Activated CD4-positive, alpha-beta T cell treated with anti-CD3 and anti-CD28 coated beads, Interleukin-2, Interleukin-6, amounts not matched to agents 100 ng/mL and 50 ng/mL, durations not matched to agents 16 hours and 8 hours (primary cell): ENCODE measurements around the gene ACER3.
"Not testable (repeated sequence)": the region's sequence is repeated elsewhere in the genome, so short reads cannot be mapped to it uniquely, and the experiment has no call there.

Experiments used
- DNase-seq: peaks from one replicate; pipeline ENCODE4 v3.0.0-alpha.2; 2020

ACER3 gene

DNA sequence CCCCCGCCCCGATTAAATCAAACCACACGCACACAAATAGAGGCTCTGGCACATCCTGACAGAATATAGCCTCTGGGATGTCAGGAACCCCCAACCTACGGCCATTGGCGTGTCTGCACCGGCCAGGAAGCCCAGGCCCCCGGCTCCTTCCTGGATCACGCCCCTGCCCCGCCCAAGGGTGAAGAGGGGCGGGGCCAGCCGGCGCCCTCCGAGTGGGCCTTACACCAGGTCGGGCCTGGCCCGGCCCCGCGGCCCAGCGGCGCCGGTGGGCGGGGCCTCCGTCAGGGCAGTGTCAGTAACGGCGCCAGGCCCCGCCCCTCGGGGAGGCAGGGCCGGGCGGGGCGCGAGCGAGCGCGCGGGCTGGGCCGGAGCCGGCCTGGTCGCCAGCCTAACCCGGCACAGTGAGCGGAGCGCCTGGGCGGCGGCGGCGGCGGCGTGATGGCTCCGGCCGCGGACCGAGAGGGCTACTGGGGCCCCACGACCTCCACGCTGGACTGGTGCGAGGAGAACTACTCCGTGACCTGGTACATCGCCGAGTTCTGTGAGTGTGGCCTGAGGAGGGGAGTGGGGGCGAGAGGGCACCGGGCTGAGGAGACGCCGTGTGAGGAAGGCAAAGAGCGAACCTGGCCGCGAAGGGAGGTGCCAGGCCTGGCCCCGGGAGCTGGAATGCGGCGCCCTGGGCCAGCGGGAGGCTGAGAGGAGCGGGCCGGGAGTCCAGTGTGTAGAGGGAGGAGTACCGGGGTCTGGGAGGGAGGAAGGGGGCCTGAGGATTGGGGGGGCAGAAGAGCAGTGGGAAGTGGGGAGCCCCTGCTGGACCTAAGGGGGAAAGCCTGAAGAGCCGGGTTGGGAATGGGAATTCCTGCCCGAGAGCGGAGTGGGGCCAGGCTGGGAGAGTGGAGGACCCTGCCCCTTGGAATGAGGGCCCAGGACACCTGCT, at the start of gene ACER3:
Gene ACER3 (plus strand): TSS at position 380 of the 937 bp plus-strand sequence. CDS start 59 bp downstream, at position 439.
- DNase-seq, result peak; percentile 97

DNA sequence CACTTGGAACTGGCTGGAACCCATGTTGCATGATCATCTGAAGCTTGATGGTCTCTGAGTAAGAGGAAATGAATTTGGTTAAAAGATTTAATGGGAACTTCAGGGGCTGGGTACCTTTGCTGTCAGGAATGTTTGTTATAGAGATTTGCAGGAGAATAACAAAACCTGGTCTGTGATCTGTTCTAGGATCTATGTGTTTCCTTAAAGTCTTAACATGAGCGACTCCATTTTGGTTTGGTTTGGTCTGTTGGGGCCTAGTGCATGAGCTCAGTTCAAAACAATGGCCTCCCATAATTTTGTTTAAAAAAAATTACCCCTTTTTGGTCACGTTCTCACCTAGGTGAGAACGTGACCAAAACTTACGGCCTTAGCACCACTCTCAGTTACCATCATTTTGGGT, 49.5 kb upstream of the ACER3 start:
- DNase-seq, result no peak

DNA sequence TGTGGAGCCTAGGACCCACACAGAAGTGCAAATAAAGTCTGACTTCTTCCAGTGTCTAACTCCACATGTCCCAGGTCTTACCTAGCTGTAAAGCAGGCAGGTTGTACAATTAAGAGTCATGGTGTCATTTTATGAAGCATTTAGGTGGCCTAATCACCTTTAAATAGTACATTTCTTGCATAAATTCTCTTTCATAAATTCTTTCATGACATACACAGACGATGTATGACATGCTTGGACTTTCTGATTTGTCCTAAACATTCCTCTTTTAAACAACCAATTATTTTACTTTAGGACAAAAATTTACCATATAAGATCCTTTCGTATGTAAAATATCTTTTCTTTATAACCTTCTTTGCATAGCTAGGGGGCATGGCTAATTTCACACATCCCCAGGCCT, 46.3 kb upstream of the ACER3 start:
- DNase-seq, result no peak

DNA sequence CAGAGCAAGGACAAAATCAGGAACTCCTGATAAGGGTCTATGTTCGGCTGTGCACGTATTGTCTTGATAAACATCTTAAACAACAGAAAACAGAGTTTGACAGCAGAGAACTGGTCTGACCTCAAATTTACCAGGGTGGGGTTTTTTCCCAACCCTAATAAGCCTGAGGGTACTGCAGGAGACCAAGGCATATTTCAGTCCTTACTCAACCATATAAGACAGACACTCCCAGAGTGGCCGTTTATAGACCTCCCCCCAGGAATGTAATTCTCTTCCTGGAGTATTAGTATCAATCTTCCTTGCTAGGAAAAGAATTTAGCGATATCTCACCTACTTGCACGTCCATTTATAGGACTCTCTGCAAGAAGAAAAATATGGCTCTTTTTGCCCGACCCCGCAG, 45.0 kb upstream of the ACER3 start:
- DNase-seq, result not testable (repeated sequence)

DNA sequence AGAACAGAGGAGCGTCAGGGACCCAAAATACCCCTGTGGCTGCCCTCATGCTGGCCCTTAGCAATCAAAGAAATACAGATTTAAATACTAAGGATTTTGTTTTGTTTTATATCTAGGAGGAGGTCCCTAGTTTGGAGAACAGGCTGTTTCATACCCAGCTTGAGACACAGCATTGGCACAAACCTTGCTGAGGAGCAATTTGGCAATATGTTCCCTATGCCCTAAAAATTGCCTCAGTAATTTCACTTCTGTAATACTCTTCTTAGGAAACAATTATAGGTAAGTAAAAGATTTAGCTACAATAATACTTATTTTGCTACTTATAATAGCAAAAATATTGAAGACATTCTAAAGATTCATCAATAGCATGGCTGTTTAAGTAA, 40.5 kb upstream of the ACER3 start:
- DNase-seq, result no peak

DNA sequence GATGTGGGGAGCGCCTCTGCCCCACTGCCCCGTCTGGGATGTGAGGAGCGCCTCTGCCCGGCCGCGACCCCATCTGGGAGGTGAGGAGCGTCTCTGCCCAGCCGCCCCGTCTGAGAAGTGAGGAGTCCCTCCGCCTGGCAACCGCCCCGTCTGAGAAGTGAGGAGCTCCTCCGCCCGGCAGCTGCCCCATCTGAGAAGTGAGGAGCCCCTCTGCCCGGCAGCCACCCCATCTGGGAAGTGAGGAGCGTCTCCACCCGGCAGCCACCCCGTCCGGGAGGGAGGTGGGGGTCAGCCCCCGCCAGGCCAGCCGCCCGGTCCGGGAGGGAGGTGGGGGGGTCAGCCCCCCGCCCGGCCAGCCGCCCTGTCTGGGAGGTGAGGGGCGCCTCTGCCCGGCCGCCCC, 39.3 kb upstream of the ACER3 start:
- not testable (repeated sequence) for DNase-seq

DNA sequence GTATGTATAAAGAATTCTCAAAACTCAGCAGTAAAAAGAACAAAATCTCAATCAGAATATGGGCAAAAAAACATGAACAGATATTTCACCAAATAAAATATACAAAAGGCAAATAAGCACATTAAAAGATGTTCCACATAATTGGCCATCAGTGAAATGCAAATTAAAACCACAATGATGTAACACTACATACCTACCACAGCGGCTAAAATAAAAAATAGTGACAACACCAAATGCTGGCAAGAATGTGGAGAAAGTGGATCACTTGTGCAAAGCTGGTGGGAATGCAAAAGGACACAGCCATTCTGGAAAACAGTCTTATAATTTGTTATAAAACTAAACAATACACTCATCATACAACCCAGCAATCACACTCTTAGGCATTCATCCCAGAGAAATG, 38.3 kb upstream of the ACER3 start:
- DNase-seq, result no peak

DNA sequence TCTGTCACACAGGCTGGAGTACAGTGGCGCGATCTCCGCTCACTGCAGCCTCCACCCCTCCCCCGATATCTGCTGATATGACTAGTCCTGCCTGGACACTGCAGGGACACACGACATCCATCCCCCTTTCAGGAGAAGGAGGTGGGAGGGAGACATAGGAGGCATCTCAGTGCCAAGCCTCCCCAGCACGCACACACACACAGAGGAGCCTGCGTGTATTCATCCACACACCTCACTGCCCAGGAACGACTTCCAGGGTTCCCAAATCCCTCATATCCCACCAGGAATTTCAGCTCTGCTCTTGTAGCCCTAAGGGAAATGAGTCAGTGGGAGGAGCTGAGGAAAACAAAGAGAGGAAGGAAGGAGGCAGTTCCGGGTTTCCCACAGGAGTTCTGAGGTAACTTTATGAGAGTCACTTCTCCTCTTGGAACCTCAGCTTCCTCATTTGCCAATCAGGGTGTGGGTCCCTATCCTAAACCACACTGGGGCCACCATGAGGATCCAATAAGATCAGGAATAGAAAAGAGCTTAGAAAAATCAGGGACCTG, 37.2 kb upstream of the ACER3 start:
- no peak for DNase-seq

DNA sequence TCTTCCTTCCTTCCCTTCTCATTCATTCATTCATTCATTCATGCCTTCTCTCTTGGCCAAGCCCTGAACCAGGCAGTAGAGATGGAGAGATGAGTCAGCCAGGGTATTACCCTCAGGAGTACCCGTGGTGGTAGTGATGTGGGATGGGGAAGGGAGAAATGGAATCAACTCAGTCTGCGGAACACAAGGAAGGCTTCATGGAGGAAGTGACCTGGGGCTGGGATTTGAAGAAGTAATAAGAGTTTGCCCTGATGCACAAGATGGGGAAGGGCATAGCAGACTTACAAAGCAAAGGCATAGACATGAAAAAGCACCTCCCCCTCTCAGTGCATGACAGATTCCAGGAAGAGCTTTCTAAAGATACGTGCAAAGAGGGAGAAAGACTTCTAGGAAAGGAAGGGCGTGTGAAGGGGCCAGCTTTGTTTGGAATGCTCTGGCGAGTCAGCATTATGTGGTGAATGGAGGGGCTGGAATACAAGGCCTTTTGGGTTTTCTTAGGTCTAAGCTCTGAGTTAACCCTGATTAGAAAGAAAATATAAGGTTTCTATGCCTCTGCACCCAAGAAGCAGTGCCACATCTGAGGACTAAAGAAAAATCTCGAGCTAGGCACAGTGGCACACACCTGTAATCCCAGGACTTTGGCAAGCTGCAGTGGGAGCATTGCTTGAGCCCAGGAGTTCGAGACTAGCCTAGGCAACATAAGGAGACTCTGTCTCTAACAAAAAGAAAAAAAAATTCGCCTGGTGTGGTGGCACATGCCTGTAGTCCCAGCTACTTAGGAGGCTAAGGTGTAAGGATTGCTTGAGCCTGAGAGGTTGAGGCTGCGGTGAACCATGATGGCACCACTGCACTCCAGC, 36.4 kb upstream of the ACER3 start:
- peak; percentile 14 for DNase-seq

DNA sequence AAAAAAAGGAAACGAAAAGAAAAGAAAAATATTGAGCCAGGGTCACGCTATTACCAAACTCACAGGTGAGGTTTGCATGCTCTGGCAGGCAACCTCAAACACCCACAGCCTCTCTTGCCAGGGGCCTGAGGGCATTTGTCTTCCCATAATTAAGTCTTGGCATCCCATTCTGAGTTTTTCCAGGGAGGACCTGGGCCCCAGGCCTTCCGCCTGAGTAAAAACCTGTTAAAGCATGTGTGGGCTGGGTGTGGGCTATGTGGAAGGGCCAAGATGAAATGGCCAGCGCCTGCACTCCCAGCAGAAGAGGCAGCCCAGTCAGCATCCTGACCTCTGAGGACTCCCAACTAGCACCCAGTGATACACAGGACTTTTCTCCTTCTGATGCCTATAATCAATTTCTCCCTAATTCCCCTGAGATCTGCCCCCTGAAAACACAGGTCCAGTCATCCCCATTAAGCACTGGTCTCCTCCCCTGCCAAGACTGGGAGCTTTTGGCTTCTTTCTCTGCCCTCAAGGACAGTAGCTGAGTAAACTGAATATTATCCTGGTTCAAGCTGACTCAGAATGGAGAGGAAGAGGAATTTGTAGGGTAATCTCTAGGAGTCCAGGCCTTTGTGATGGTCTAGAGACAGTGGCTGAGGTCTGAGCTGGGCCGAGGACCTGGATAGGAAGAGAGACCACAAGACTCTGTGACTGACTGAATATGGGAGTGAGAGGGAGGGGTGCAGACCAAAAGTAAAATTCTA, 35.6 kb upstream of the ACER3 start:
- no peak for DNase-seq

DNA sequence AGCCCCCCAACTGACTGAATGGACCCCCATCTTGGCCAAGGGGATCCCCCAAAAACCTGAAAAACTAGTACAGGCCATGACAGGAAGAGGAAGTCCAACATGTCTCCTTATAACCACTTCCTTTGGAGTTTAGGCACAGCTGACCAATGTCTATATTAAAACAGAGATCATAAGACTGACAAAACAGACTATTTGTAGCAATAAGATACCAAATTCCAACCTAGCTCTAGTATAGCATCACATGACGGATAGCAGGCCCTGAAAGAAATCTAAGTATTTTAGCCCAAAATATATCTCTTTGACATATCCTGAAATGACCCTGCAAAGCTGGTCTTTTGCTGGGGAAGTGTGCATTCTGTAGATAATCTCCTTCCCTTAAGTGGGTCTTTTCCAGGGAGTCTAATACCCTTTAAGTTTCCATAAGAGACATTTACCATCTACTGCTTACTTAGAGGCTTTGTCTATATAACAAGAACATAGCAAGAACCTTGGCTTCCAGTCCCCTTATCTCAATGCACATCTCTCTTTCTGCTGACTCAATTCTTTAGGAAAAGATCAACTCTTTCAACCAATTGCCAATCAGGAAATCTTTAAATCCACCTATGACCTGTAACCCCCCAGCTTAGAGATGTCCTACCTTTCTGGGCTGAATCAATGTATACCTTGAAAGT, 34.9 kb upstream of the ACER3 start:
- no peak for DNase-seq

DNA sequence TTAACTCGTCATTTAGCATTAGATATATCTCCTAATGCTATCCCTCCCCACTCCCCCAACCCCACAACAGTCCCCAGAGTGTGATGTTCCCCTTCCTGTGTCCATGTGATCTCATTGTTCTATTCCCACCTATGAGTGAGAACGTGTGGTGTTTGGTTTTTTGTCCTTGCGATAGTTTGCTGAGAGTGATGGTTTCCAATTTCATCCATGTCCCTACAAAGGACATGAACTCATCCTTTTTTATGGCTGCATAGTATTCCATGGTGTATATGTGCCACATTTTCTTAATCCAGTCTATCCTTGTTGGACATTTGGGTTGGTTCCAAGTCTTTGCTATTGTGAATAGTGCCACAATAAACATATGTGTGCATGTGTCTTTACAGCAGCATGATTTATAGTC, 34.2 kb upstream of the ACER3 start:
- not testable (repeated sequence) for DNase-seq

DNA sequence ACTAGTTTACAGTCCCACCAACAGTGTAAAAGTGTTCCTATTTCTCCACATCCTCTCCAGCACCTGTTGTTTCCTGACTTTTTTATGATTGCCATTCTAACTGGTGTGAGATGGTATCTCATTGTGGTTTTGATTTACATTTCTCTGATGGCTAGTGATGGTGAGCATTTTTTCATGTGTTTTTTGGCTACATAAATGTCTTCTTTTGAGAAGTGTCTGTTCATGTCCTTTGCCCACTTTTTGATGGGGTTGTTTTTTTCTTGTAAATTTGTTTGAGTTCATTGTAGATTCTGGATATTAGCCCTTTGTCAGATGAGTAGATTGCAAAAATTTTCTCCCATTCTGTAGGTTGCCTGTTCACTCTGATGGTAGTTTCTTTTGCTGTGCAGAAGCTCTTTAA, 33.7 kb upstream of the ACER3 start:
- DNase-seq, result not testable (repeated sequence)

DNA sequence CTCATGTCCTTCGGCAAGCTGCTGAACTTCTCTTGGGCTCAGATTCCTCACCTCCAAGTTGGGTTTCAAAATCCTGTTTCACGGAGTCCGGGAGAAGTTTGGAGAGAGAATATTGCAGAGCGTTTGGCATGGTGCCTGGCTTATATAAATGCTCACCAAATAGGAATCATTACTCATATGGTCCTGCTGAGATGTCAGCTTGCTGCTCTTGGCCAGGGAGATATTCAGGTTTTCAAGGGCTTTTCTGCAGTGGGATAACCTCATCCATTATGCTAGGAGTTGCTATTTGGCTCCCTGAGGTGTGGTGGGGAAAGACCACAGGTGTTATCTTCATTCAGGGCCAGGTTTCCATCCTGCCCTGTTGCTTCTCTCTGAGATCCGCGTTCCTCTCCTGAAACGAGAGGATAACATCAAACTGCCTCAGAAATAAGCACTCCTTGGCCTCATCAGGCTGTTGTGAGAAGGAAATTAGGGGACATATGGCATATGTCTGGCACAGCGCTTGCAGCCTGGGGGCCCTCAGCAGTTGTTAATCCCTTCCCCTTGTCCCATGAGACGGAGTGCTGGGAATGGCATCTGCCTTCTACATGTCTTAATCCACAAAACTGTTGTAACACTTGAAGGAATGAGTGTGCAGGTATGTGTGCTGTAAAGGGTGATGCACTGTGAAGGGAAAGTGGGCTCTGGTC, 29.9 kb upstream of the ACER3 start:
- no peak for DNase-seq

DNA sequence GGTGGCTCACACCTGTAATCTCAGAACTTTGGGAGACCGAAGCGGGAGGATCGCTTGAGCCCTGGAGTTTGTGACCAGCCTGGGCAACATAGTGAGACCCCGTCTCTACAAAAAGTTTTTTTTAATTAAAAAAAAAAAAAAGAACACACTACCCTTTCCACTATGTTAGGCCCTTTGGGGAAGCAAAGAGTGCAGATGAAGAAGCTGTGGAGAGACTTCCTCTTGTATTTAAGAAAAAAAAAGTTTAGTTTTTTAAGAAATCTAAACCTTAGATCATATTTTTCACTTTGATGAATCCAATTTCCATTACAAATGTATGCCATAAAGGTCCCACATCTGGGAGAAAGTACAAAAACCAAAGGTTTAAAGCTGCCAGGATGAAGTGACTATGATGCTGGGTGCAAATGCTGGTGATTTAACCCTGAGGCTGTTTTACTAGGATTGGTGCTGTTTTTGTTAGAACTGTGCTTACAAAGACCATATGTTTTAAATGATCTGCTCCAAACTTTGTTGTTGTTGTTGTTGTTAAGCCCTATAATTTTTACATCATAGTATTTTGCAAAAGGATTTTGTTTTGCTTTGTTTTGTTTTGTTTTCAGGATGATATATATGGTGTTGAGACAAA, 28.9 kb upstream of the ACER3 start:
- no peak for DNase-seq

DNA sequence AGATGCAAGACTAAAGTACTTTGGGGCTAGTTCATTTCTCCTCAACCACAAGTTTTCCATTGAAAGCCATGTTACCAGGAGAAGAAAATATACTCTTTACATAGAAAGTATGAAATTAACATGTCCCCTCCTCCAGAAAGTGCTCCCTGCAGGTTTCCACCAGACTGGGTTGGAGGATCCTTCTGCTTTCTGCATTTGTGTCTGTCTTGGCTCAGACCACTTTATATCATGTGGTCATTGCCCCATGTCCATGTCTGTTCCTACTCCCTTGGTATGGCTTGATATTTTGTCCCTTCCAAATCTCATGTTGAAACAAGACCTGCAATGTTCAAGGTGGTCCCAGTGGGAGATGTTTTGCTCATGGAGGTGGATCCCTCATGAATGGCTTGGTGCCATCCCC, 28.4 kb upstream of the ACER3 start:
- DNase-seq, result no peak

DNA sequence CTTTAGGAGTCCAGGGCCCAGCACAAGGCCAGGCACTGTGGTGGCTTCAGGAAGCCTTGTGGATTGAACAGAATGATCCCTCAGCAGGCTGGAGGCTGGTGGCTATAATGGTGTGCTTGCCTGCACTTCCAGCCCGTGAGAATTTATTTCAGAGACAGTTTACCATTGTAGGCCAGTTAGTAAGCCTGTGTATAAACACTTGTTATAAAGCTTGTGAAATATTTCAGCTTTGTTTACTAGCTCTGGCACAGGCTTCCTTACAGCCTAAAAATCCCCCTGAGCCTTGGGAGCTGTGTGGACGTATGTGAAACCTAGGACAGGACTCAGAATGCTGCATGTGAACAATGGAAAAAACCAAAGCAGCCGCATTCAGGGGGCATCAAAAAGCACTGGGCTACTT, 26.6 kb upstream of the ACER3 start:
- no peak for DNase-seq

DNA sequence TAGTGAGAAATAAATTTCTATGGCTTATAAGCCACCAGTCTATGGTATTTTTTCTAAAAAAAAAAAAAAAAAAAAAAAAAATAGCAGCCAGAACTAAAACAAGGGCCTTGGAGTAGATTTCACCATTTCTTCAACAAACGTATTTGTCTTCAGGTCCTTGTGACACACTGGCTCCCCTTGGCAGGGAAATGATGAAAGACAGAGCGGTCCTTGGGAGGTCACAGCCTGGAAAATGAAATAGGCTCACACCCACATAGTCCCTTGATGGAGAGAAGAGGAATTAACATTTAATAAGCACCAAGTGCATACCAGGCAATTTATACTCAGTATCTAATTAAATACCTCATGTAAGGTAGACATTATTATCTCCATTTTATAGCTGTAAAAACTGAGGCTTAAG, 25.7 kb upstream of the ACER3 start:
- DNase-seq, result no peak

DNA sequence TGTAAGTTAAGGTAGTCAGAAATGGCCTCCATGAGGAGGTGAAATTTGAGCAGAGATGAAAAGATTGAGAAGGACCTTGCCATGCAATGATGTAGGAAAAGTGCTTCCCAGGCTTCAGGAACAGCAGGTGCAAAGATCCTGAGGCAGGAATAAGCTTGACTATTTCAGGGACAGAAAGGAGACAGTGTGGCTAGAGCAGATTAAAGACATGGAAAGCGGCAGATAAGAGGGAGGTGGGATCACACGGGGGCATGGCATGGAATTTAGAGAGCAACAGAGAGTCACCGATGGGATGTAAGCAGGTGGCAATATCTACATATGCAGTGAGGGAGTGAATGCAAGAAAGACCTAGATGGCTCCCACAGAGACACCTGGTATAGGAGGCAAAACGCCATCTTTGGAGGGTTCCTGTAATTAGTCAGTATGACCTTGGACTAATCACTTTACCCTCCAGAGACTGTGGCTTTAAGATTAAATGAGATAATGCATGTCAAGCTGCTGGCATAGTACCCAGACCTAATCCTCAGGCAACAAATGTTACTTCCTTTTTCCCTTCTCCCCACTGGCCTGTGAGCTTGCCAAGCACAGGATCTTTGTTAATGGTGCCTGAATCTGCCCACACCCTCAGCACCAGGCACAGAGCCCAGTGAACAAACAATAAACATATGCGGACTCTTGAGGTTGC, 24.6 kb upstream of the ACER3 start:
- DNase-seq, result no peak

DNA sequence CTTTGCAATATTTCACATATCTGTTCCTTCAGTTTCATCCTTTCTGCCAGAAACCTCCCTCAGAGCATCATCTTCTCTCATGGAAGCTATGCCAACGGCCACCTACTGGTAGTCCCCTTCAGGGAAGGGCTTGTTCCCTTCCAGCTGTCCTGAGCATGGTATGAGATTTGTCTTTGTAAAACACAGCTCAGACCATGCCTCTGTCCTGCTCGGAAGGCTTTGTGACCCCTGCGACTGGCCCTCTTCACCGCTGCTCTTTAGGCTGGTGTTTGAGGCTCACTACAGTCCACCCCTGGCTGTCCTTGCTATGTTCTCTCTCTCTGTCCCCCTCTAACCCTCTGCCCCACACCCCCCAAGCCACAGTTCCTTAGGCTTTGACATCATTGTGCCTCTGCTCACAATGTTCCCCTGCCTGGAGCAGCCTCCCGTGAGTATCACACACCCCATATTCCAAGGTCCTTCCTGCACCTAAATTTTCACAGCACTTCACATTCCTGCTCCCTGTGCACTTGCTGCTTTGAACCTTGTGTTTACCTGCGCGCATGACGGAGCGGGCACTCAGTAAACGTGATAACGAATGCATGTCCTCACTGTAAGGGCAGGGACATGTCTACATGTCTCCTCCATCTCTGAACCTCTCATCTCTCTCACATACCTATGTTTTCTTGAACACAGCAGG, 24.0 kb upstream of the ACER3 start:
- no peak for DNase-seq
